Ovary (tissue), 3 donors: ENCODE measurements around the gene RPL35A.

Source experiments
- EP300 ChIP-seq: sonication (generic); formaldehyde crosslinking; IDR thresholded peaks from one replicate; pipeline ENCODE4 v1.6.1; 2017; ENCODE audit warnings: antibody characterized with exemption
- POLR2A ChIP-seq: fragments of 450-650 bp; IDR thresholded peaks from one replicate; pipeline ENCODE4 v1.6.1; 2017; ENCODE audit warnings: antibody characterized with exemption, mild to moderate bottlenecking, moderate library complexity
- TF ChIP-seq, protein P1 (sequence below), 3 donors: fragments of 450-650 bp in 2 of 3; fragments of 200-600 bp in 1 of 3; IDR thresholded peaks; one replicate each; pipeline versions ENCODE4 v1.5.1 to v1.8.0; 2016 to 2022; ENCODE audit warnings: antibody characterized with exemption in 3 of 3, mild to moderate bottlenecking in 1 of 3
- donor health status: DM: no; HTN: no; CAD: no.

DNA sequence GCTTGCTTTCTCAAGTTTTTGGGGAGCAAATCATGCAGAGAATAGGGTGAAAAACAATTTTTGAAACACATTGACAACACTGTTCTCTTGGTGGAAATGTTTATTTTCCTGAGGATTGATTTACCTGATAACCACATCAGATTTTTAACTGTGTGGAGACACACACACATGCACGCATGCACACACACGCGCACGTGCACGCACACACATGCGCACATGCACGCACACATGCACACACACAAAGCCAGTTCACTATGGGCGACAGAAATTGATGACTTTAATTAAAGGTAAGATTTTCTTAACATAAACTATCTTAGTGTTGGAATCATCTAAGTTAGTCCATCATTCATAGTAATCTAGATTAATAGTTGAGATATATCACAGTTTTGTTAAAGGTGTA lies 25.3 kb downstream of the RPL35A start:
- TF ChIP-seq, protein P1, sequence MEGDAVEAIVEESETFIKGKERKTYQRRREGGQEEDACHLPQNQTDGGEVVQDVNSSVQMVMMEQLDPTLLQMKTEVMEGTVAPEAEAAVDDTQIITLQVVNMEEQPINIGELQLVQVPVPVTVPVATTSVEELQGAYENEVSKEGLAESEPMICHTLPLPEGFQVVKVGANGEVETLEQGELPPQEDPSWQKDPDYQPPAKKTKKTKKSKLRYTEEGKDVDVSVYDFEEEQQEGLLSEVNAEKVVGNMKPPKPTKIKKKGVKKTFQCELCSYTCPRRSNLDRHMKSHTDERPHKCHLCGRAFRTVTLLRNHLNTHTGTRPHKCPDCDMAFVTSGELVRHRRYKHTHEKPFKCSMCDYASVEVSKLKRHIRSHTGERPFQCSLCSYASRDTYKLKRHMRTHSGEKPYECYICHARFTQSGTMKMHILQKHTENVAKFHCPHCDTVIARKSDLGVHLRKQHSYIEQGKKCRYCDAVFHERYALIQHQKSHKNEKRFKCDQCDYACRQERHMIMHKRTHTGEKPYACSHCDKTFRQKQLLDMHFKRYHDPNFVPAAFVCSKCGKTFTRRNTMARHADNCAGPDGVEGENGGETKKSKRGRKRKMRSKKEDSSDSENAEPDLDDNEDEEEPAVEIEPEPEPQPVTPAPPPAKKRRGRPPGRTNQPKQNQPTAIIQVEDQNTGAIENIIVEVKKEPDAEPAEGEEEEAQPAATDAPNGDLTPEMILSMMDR (IDR thresholded peaks at IDR 0.05) = no peak
- TF ChIP-seq POLR2A (no peak), EP300 (no peak)
